ENCODE data around the gene CCNB2. TPM values are rescaled to one million over a fixed set of nuclear protein-coding genes. Genes with fewer than 3 reads are reported as not detected.

Gene CCNB2
- total and polyA plus RNA-seq, 9 of the 15 experiments (the other 6 are each of a cell fraction or from before 2014, with no cell fraction given) = 84.8 to 266 (median 124) TPM

DNA sequence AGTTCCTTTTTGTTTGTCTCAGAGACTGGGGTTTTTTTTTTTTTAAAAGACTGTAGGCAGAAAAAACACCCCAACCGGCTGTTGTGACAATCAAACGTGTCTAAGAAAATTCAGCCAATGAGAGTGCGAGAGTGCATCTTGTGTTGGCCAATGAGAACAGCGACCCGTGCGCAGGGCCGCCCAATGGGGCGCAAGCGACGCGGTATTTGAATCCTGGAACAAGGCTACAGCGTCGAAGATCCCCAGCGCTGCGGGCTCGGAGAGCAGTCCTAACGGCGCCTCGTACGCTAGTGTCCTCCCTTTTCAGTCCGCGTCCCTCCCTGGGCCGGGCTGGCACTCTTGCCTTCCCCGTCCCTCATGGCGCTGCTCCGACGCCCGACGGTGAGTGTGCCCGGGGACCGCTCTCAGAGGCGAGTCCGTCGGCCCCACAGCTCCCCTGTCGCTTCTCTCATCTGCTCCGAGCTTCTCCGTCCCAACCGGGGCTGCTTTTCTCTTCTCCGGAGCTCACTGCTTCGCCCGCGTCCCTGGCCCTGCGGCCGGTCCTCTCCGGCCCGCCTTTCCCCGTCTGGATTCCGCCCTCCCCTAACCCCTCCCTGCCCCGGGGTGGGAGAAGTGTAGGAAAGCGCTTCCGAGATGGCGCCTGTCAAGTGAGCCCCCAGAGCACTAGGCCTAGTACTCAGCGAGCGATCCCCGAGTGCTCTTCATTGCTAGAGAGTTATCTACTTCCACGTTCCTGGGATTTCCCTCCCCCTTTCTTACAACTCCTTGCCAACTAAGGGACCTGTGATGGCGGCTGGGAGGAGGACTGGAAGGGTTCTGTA lies at the start of gene CCNB2 (continued):
- TF ChIP-seq PATZ1 (CRISPR knock-in tag; IDR thresholded peaks at IDR 0.05; ENCODE audit: borderline replicate concordance) = no peak
- TF ChIP-seq, protein P1, sequence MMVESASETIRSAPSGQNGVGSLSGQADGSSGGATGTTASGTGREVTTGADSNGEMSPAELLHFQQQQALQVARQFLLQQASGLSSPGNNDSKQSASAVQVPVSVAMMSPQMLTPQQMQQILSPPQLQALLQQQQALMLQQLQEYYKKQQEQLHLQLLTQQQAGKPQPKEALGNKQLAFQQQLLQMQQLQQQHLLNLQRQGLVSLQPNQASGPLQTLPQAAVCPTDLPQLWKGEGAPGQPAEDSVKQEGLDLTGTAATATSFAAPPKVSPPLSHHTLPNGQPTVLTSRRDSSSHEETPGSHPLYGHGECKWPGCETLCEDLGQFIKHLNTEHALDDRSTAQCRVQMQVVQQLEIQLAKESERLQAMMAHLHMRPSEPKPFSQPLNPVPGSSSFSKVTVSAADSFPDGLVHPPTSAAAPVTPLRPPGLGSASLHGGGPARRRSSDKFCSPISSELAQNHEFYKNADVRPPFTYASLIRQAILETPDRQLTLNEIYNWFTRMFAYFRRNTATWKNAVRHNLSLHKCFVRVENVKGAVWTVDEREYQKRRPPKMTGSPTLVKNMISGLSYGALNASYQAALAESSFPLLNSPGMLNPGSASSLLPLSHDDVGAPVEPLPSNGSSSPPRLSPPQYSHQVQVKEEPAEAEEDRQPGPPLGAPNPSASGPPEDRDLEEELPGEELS (CRISPR knock-in tag; IDR thresholded peaks at IDR 0.05; ENCODE audit: borderline replicate concordance) = peak; percentile 15; the same call in 1 of the 2 replicates
- TF ChIP-seq, protein P2, sequence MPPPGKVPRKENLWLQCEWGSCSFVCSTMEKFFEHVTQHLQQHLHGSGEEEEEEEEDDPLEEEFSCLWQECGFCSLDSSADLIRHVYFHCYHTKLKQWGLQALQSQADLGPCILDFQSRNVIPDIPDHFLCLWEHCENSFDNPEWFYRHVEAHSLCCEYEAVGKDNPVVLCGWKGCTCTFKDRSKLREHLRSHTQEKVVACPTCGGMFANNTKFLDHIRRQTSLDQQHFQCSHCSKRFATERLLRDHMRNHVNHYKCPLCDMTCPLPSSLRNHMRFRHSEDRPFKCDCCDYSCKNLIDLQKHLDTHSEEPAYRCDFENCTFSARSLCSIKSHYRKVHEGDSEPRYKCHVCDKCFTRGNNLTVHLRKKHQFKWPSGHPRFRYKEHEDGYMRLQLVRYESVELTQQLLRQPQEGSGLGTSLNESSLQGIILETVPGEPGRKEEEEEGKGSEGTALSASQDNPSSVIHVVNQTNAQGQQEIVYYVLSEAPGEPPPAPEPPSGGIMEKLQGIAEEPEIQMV (tag; conservative IDR thresholded peaks at IDR 0.05; ENCODE audit: low read depth) = no peak
- no peak for TF ChIP-seq DIDO1 (tag; IDR thresholded peaks at IDR 0.05; ENCODE audit: low read depth)
- no peak; the same call in 1 of the 2 replicates for TF ChIP-seq E2F3 (CRISPR knock-in tag; IDR thresholded peaks at IDR 0.05)
- no peak for TF ChIP-seq SMC3 (conservative IDR thresholded peaks at IDR 0.05; ENCODE audit: insufficient read depth, low read depth, low read length)
- TF ChIP-seq KLF10 (CRISPR knock-in tag; IDR thresholded peaks at IDR 0.05) = no peak
- no peak for TF ChIP-seq NFATC3 (IDR thresholded peaks at IDR 0.05)
- TF ChIP-seq PHTF2 (CRISPR knock-in tag; IDR thresholded peaks at IDR 0.05) = no peak
- no peak for TF ChIP-seq KHSRP (IDR thresholded peaks at IDR 0.05)
- TF ChIP-seq, protein P3, sequence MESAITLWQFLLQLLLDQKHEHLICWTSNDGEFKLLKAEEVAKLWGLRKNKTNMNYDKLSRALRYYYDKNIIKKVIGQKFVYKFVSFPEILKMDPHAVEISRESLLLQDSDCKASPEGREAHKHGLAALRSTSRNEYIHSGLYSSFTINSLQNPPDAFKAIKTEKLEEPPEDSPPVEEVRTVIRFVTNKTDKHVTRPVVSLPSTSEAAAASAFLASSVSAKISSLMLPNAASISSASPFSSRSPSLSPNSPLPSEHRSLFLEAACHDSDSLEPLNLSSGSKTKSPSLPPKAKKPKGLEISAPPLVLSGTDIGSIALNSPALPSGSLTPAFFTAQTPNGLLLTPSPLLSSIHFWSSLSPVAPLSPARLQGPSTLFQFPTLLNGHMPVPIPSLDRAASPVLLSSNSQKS (CRISPR knock-in tag; IDR thresholded peaks at IDR 0.05) = no peak
- TF ChIP-seq CAMTA2 (CRISPR knock-in tag; conservative IDR thresholded peaks at IDR 0.05) = no peak
- TF ChIP-seq ZNF140 (CRISPR knock-in tag; IDR thresholded peaks at IDR 0.05) = no peak
- TF ChIP-seq, protein P4, sequence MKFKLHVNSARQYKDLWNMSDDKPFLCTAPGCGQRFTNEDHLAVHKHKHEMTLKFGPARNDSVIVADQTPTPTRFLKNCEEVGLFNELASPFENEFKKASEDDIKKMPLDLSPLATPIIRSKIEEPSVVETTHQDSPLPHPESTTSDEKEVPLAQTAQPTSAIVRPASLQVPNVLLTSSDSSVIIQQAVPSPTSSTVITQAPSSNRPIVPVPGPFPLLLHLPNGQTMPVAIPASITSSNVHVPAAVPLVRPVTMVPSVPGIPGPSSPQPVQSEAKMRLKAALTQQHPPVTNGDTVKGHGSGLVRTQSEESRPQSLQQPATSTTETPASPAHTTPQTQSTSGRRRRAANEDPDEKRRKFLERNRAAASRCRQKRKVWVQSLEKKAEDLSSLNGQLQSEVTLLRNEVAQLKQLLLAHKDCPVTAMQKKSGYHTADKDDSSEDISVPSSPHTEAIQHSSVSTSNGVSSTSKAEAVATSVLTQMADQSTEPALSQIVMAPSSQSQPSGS (CRISPR knock-in tag; IDR thresholded peaks at IDR 0.05) = no peak
- 0 out of 2 replicates have a peak, but pooled peaks have one; percentile 31 for TF ChIP-seq ZBTB26 (CRISPR knock-in tag; IDR thresholded peaks at IDR 0.05)
- TF ChIP-seq, protein P5, sequence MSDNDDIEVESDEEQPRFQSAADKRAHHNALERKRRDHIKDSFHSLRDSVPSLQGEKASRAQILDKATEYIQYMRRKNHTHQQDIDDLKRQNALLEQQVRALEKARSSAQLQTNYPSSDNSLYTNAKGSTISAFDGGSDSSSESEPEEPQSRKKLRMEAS (CRISPR knock-in tag; IDR thresholded peaks at IDR 0.05) = peak; percentile 8; the same call in 1 of the 2 replicates
